Nephron progenitor cell (in vitro differentiated cells): Measurements from ENCODE around the gene FOXL3.

Experiments used
- DNase-seq: peaks from one replicate; pipeline ENCODE4 v3.0.0; 2021
- H3K27ac Mint-ChIP-seq: 2 replicates; pipeline ENCODE4 v1.8.0; 2021; ENCODE audit warnings: mild to moderate bottlenecking, moderate library complexity, mixed read lengths
- H3K27me3 Mint-ChIP-seq: 2 replicates; pipeline ENCODE4 v1.8.0; 2021; ENCODE audit warnings: mild to moderate bottlenecking, low read depth, mixed read lengths; ENCODE audit not compliant: poor library complexity
- H3K36me3 Mint-ChIP-seq: 2 replicates; pipeline ENCODE4 v1.8.0; 2021; ENCODE audit warnings: low read depth, mixed read lengths
- H3K4me1 Mint-ChIP-seq: 2 replicates; pipeline ENCODE4 v1.8.0; 2021; ENCODE audit warnings: mixed read lengths
- H3K4me3 Mint-ChIP-seq: 2 replicates; pipeline ENCODE4 v1.8.0; 2021; ENCODE audit warnings: mild to moderate bottlenecking, moderate library complexity, mixed read lengths
- H3K9me3 Mint-ChIP-seq: 2 replicates; pipeline ENCODE4 v1.8.0; 2021; ENCODE audit warnings: mild to moderate bottlenecking, moderate library complexity, mixed read lengths
- CTCF ChIP-seq: fragments of 200-600 bp; sonication (generic); IDR thresholded peaks from 2 replicates; pipeline ENCODE4 v1.5.0; 2021; ENCODE audit warnings: antibody characterized with exemption

FOXL3 gene

GRCh38 chr7:336810-337566 is 47.0 kb downstream of the FOXL3 start:
- H3K4me3 Mint-ChIP-seq, result no peak overlapping the region
- H3K9me3 Mint-ChIP-seq, result no peaks in the 10 kb centered on the region
- H3K27ac Mint-ChIP-seq, result no peak overlapping the region
- no peaks in the 10 kb centered on the region for H3K36me3 Mint-ChIP-seq
- no peak for DNase-seq
- peaks cover 57% of the 10 kb centered on the region for H3K4me1 Mint-ChIP-seq
- H3K27me3 Mint-ChIP-seq, result peaks cover 12% of the 10 kb centered on the region
- TF ChIP-seq CTCF, result no peak

DNA sequence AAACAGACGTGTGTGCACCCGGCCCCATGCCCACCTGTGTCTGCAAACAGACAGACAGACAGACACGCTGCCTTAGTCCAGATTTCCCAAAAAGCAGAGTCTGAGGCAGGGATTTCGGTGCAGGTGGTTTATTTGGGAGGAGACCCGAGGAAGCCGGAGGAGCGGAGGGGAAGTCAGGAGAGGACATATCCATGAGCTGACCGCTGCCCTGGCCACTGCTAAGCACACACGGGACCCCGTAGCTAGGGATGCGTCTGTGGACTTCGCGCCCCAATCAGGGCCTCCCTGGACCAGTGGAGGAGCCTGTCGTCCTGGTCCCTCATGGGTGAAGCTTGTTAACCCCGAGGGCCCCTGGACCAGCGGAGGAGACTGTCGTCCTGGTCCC is 47.6 kb downstream of the FOXL3 start:
- Mint-ChIP-seq H3K27me3 (peaks cover 11% of the 10 kb centered on the region), H3K4me1 (peaks cover 62% of the 10 kb centered on the region)

DNA sequence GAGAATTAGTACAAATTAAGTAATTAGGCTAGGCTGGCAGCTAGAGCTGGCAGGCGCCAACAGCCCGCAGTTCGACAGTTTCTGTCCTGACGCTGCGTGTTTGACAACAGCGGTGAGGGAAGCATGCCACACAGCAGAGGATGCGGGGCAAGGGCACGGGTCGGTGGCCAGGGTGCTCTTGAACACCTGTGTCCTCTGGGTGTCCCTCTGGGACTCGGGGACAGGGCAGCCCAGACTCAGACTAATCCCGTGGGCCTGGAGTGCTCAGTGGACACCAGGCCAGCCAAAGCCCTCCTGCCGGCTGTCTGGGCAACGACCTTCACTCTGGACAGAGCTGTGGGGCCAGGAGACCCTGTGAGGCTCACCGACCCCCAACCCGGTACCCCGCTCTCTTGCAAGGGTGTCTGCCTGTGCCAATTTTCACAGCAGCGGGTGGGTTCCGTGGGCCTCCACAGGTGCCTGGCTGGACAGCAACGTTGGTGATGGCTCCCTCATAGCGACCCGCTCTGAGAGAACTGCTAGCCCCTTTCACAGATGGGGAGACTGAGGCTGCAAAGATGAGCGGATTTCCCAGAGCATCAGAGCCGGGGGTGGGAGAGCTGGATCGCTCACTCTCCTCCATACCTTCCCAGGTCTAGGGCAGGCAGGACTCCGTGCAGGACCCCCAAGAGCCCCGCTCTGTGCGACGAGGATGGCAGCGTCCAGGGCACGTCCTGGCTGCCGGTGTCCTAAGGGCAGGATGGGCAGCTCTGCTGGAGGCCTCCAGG is 48.5 kb downstream of the FOXL3 start:
- Mint-ChIP-seq H3K36me3 (no peaks in the 10 kb centered on the region), H3K9me3 (no peaks in the 10 kb centered on the region), H3K4me3 (no peak overlapping the region), H3K27me3 (peaks cover 11% of the 10 kb centered on the region), H3K27ac (no peak overlapping the region), H3K4me1 (peaks cover 67% of the 10 kb centered on the region)
- TF ChIP-seq CTCF, result no peak
- no peak for DNase-seq

More for the DNA sequence above, 47.6 kb downstream of the FOXL3 start:
- H3K36me3 Mint-ChIP-seq, result no peaks in the 10 kb centered on the region
- no peaks in the 10 kb centered on the region for H3K9me3 Mint-ChIP-seq
- no peak overlapping the region for H3K27ac Mint-ChIP-seq
- DNase-seq, result no peak
- TF ChIP-seq CTCF, result no peak
- H3K4me3 Mint-ChIP-seq, result no peak overlapping the region

GRCh38 chr7:339062-339342 is 49.0 kb downstream of the FOXL3 start:
- no peak for TF ChIP-seq CTCF
- DNase-seq, result no peak
- Mint-ChIP-seq H3K27ac (no peak overlapping the region), H3K36me3 (no peaks in the 10 kb centered on the region), H3K27me3 (peaks cover 11% of the 10 kb centered on the region), H3K9me3 (no peaks in the 10 kb centered on the region), H3K4me1 (peaks cover 70% of the 10 kb centered on the region), H3K4me3 (no peak overlapping the region)

- peaks cover 10% of the 10 kb centered on the region for H3K27me3 Mint-ChIP-seq
- peaks cover 64% of the 10 kb centered on the region for H3K4me1 Mint-ChIP-seq
- H3K27ac Mint-ChIP-seq, result no peak overlapping the region
- TF ChIP-seq CTCF, result no peak
- no peaks in the 10 kb centered on the region for H3K36me3 Mint-ChIP-seq
- no peak overlapping the region for H3K4me3 Mint-ChIP-seq
- no peak for DNase-seq
- no peaks in the 10 kb centered on the region for H3K9me3 Mint-ChIP-seq
These were observed 49.7 kb downstream of the FOXL3 start for GRCh38 chr7:339696-340095.
